ENCODE results near the gene MOCS1.
A peak's percentile ranks its signal among the peaks of the same experiment; 100 is the strongest.
"Not testable (repeated sequence)": the region's sequence is repeated elsewhere in the genome, so short reads cannot be mapped to it uniquely, and the experiment has no call there.

Gene MOCS1

DNA sequence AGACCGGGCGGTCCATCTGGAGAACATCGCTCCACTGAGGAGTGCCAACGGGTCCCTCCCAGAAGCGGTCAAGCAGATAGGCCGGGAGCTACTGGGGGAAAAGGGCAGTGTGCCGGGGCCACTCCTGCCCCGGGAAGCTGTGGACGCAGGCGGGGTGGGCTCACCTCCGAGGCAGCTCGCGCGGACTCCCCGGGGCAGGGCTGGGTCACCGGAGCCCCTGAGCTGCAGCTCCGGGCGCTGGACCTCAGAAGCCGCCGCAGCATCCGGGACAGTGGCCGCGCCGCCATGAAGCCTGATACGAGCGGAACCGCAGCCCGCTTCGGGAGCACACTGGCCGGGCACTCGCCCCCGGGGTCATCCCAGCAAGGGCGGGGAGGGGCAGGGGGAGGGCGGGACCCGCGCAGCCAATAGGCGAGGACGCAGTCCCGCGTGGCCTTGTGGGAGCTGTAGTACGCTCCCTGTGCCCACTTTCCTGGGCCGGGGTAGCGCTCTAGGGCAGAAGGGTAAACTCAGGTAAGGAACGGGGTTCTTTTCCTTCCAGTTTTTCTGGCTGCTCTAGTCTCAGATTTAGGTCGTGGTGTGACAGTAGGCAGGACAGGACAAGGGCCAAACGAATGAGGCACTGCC lies at the start of gene MOCS1:
Gene MOCS1 (minus strand): TSS at position 332 of the 627 bp plus-strand sequence. CDS start 45 bp downstream, at position 287.
- peak; percentile 67 for DNase-seq

DNA sequence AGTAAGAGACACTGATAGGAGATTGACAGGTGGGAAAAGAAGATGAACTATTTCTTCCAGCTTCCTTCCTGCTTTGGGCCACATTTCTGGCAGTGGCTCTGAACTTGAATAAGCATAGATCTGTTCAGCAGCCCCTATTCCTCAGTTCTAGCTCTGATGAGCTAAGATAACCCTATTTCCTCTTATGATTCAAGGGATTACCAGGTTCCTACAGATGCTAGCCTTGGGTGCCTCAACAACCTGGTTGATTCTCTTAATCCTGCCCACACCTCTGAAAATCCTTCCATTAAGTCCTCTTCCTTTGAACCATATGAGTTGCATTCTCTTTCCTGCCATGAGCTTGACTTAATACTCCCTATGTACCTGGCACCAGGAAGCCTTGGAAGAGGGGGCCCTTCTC lies 49.8 kb upstream of the MOCS1 start:
- DNase-seq = no peak

DNA sequence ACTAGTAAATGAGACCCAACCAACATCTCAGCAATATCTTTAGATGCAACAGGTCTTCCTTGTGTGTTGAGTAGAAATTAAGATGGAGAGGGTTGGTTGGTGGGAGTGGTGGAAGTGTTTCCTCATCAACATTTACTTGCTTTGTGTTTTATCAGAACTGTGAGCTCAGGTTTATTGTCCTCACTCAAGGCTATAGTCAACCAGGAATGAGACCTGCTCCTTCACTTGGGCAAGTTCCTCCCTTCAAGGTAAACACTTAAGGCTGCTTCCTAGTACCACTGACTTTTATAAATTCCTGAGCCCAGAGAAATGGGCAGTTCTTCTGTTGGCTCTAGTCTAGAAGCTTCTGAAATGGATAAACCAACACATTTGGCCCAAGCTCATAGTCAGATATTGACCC lies 48.9 kb upstream of the MOCS1 start:
- no peak for DNase-seq

- DNase-seq = no peak
Observed at GRCh38 chr6:39982720-39983119, 48.5 kb upstream of the MOCS1 start.

DNA sequence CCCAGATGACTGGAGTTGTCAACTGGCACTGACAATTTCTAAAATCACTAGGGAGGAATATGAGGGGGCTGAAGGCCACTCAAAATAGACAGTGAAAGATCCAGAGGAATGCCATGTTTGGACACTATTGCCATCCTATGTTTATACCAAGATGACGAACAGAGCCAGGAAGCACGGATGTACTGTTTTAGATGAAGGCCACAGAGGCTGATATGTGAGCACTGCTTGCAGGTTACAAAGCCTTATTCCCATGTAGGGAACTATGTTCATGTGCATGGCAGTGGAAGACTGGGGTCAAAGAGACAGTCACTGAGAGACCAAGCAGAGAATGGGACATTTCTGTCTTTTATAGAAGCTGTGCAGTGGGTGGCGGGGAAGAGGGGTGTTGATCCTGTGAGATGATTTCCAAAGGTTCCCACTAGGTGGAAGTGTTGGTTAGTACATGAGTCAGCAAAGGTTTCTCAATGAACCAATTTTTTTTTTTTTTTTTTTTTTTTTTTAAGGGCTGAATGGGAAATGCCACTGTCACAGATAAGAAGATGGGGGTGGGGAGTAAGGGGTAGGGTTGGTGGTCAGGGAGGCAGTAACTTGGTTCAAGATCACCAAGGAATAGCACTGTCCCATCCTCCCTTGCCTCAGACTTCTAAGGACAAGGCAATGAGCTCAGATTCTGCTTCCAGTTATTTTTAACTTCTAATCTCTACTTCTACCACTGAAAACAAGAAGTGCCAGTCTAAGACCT lies 46.7 kb upstream of the MOCS1 start:
- DNase-seq = no peak

GRCh38 chr6:39979461-39980328 lies 45.4 kb upstream of the MOCS1 start:
- no peak for DNase-seq

GRCh38 chr6:39978240-39978639 lies 44.0 kb upstream of the MOCS1 start:
- DNase-seq = no peak

DNA sequence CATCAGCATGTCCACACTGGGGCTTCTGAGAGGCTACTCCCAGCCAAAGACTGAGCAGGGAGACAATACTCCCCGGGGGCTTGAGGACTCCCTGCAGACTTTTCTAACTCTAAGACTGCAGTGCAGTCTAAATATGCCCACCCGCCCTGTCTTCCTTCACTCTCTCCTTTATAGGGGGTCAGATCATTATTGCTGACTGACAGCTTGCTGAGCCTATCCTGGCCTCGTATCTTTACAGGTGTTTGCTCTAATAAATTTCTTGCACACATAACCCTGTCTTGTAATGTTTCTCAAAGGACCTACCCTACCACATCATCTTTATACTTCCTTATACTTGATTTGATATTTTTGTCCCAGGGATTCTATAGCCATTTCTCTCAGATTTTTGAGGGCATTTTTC lies 39.4 kb upstream of the MOCS1 start:
- DNase-seq = no peak

DNA sequence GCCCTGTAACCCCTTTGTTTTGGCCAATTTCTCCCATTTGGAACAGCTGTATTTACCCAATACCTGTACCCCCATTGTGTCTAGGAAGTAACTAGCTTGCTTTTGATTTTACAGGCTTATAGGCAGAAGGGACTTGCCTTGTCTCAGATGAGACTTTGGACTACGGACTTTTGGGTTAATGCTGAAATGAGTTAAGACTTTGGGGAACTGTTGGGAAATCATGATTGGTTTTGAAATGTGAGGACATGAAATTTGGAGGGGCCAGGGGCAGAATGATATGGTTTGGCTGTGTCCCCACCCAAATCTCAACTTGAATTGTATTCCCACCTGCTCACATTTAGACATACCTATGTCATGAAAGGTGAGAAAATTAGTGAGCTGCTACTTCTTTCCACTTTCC lies 38.5 kb upstream of the MOCS1 start:
- DNase-seq = not testable (repeated sequence)

DNA sequence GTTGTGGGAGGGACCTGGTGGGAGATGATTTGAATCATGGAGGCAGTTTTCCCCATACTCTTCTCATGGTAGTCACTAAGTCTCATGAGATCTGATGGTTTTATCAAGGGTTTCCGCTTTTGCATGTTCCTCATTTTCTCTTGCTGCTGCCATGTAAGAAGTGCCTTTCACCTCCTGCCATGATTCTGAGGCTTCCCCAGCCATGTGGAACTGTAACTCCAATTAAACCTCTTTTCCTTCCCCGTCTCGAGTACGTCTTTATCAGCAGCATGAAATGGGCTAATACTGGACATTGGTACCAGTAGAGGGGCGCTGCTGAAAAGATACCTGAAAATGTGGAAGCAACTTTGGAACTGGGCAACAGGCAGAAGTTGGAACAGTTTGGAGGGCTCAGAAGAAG lies 36.9 kb upstream of the MOCS1 start:
- DNase-seq = not testable (repeated sequence)

DNA sequence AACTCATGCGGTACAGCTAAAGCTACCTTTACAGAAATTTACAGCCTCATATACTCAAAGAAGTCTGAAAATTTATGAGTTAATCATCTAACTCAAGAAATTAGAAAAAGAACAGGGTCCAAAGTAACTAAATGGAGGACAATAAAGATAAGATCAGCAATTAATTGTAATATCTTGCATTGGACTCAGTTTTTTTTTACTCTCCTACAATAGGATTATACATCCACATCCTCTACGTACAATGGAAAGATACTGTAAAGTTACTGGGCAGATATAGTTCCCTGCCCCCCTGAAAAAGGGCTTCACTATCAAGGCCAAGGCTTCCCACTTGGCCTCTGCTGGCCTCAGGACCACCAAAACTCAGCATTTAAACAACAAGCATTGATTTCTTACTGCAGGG lies 31.5 kb upstream of the MOCS1 start:
- no peak for DNase-seq

DNA sequence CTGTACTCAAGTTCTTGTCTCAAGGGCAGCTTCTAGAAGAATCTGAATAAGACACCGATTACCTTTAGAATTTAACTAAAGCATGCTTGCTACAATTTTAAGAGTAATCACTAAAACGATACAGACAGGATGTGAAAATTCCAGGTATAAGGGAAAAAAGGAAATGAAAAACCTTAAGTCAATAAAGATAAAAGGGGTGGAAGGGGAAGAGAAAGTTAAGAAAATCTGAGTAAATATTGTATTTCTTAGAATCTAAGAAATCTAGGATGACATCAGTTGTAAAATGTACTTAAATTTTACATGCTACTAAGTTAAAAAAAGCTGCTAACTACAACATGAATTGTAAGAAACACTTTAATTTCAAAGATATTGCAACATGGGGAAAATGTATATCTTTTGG lies 30.3 kb upstream of the MOCS1 start:
- no peak for DNase-seq

DNA sequence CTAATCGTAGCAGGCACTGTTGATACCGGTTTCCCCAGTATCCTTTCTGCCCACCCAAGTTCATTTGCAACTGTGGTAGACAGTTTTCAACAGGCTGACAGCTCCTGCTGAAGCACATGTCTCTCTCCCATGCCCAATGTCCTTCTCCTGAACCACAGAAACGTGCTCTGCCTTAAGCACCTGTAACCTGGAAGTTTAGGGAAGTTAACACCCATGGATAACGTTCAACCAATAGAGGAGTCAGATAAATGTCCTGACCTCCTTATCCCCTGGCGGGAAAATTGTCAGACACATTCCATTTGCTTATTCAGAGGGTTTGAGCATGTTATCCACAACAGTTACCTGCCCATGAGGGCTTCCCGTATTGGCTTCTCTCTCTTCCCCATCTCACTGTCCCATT lies 29.8 kb upstream of the MOCS1 start:
- no peak for DNase-seq

GRCh38 chr6:39962831-39963230 lies 28.6 kb upstream of the MOCS1 start:
- DNase-seq = no peak

DNA sequence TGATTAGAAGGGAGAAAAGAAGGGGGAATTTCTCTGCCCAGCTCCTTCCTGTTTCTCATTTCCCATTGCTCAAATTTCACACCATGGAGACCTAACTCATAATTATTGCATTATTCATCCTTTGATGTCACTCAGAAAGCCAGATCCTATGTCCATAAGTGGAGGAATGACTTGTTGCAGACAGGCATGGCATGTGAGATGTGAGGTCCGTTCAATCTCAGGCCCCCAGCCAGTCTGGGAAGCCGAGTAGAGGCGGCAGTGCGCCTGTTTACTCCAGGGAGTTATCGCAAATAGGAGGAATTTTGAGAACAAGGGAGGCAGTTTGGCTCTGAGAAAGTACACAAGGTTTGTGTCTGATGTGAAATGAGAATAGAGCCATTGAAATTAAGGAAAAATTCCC lies 26.9 kb upstream of the MOCS1 start:
- DNase-seq = no peak

GRCh38 chr6:39958947-39959346 lies 24.7 kb upstream of the MOCS1 start:
- no peak for DNase-seq

DNA sequence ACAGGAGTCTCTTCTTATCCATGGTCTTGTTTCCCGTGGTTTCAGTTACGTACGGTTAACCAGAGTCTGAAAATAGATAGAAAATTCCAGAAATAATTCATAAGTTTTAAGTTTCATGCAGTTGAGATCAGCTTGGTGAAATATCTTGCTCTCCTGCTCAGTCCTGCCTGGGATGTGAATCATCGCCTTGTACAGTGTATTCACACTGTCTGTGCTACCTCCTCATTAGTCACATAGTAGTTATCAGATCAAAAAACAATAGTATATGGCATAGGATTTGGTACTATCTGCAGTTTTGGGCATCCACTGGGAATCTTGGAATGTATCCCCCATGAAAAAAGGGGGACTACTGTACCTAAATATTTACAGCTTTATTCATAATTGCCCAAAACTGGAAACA lies 22.7 kb upstream of the MOCS1 start:
- DNase-seq = no peak

GRCh38 chr6:39953076-39953618 lies 18.9 kb upstream of the MOCS1 start:
- DNase-seq = no peak

DNA sequence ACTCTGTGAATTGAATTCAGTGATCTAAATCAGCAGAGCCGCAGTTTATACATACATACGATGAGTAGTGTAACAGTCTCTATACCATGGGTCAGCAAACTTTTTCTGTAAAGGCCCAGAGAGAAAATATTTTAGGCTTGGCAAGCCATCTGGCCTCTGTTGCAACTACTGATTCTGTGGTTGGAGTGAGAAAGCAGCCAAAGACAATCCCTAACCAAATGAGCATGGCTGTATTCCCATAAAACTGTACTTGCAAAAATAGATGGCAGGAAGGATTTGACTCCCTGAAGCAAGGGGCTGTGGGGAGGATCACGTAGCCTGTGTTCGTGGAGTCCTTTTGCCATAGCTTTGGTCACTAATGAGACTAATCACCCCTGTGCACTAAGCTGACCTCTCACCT lies 17.9 kb upstream of the MOCS1 start:
- DNase-seq = no peak

DNA sequence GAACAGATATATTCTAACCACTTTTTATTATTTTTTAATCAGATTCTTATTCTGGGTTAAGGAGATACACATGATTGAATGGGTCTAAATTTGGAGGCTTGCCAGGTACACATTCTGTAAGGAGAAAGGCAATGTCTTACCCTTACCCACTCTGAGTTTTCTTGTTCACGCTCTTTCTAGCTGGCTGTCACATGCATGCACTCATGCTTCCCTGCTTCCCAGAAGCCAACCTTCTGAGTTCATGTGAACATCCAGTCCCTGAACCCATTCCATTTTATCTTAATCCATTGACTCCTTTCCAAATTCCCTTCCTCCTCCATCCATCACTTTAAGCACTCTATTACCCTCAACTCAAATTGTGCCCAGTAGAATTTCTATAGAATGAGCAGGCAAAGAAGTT lies 17.5 kb upstream of the MOCS1 start:
- DNase-seq = no peak

GRCh38 chr6:39951191-39951590 lies 16.9 kb upstream of the MOCS1 start:
- no peak for DNase-seq

GRCh38 chr6:39950125-39950720 lies 16.0 kb upstream of the MOCS1 start:
- no peak for DNase-seq

GRCh38 chr6:39948199-39948791 lies 14.0 kb upstream of the MOCS1 start:
- DNase-seq = no peak
